GM18511 (cell line): ENCODE results near the gene KLF15.

Experiments
- ATAC-seq: cut with Tn5 transposase; IDR thresholded peaks from one replicate; pipeline ENCODE4 v1.9.1; 2021; ENCODE audit warnings: mild to moderate bottlenecking, moderate library complexity; ENCODE audit not compliant: unreplicated experiment

Gene KLF15

DNA sequence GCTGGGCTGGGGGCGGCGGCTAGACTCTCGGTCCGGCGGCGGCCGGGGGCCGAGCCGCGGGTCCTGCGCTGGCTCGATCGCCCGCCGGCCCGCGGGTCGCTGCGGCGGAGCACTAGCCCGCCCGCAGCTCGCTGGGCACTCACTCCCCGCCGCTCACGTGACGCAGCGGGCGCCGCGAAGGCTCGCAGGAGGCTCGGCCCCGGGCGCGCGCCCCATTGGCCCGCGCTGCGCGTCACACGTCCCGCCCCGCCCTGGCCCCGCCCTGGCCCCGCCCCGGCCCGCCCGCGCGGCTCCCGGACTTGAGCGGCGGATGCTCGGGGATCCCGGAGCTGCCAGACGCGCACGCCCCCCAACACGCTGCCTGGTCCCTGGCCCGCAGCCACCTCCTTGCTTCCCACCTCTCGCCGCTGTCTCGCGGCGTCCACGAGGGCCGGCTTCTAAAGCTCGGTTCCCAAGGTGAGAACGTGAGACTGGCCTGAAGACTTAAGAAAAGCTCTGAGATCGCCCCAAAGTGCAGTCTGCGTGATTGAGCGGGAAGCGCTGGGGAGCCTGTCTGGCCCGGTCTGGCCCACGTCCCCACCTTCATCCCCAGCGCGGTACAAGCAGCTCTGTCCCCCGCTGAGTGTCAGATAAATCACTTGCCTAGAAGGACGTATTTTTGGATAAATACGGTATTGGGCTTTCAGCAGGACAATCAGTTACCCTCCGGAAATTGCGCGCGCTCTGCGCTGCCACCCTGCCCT lies at the start of gene KLF15:
Gene KLF15, minus strand, starts transcription at position 114 of the 743 bp plus-strand sequence. CDS start 4,486 bp downstream, outside the sequence.
- peak; percentile 92 for ATAC-seq

- ATAC-seq, result no peak
Observed at GRCh38 chr3:126406389-126407296, 49.4 kb upstream of the KLF15 start.

DNA sequence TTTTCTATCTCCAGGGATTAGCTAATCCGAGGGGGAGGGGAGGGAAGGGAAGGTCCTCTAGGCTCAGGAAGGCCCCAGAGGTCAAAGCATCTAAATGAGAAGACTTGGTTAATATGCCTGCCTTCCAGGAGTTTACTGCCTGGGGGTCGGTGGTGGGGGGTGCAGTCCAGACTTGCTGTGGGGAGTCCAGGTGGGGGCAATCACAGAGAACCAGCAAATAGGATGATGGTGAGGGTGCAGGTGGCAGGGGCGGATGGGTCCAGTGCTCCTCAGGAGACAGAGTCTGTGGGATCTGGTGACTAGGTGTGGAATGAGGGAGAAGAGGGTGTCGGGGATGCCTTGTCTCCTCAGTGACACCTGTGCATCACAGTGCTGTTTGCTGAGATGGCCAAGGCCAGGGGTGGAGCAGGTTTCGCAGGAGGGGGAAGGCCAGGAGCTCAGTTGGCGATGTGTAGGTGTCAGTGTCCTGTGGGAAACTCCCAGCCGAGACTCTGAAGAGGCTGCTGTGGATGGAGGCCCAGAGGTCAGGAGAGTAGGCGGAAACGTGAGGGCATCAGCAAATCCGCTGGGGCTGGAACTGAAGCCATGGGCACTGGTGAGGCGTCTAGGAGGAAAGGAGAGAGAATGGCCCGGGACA lies 45.6 kb upstream of the KLF15 start:
- ATAC-seq, result no peak

GRCh38 chr3:126402178-126402577 lies 45.0 kb upstream of the KLF15 start:
- no peak for ATAC-seq

GRCh38 chr3:126401611-126402160 lies 44.5 kb upstream of the KLF15 start:
- ATAC-seq, result no peak

- no peak for ATAC-seq
Observed at GRCh38 chr3:126399756-126400155, 42.5 kb upstream of the KLF15 start.

GRCh38 chr3:126399351-126399735 lies 42.1 kb upstream of the KLF15 start:
- peak; percentile 58 for ATAC-seq

- no peak for ATAC-seq
Observed at GRCh38 chr3:126398423-126399350, 41.5 kb upstream of the KLF15 start.

DNA sequence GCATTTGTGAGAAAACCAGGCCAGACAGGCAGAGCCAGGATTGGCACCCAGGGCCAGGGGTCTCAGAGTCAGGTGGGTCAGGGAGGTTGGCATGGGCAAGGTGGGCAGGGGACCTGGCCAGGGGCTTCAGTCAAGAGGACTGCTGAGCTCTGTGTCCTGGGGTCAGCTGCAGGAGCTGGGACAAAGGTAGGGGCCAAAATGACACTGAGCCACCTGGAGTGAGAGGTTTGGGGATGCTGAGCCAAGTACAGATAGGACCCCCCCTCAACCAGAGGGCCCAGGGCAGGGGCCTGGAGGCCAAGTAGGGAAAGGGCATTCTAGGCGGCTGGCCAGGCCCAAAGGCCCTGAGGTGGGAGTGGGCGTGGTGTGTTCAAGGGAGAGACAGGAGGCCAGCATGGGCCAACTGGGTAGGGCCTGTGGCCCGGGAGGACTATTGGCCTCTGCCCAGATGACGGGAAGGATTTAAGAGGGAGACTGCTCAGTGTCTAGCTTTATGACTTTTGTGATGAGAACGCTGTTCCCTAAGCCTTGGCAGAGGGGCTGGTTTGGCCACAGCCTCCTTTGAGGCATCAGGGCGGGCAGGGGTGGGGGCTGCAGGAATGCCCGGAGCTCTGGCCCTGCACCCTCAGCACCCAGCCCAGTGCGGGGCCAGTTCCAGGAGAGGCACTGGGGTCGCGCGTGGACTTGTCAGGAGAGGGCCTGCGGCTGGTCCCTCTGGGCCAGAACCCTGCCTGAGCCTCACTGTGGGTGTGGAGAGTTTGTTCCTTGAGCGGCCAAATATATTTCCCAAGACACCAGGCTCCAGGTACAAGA lies 40.6 kb upstream of the KLF15 start:
- ATAC-seq, result no peak

DNA sequence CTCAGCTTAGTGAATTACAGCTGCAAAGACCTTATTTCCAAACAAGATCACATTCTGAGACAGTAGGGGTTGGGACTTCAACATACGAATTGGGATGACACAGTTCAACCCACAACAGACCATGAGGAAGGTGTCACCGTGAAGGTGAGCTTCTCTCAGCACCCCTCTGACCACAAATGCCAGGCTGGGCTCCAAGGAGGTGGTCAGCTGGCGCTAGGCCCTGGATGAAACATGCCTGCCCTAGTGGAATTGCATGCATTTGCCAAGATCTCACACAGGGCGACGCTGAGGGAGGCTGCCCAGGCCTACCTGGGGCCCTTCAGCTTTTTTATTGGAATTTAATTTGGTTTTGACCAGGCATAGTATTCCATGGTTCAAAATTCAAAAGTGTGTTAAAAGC lies 39.3 kb upstream of the KLF15 start:
- no peak for ATAC-seq

GRCh38 chr3:126395846-126396513 lies 38.8 kb upstream of the KLF15 start:
- no peak for ATAC-seq

DNA sequence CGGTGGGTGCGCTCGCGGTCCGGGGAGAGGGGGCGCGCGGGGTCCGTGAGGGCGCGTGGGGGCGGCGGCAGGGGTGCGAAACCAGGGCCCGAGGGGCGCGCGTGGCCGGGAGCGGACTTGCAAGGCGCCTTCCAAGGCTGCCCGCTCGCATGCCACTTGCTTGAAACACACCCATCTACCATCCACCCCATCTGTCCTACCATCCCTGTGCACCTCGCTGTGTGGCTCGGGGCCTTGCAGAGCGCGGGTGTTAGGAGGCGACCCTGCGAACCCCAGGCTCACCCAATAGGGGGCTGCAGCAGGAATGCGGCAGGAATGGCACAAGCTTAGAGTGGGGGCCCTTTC lies 37.7 kb upstream of the KLF15 start:
- no peak for ATAC-seq

- ATAC-seq, result no peak
Observed at GRCh38 chr3:126394179-126394976, 37.2 kb upstream of the KLF15 start, which contains the start of gene CFAP100. TSS of gene CFAP100 (plus strand) at chr3:126394909. CDS start at chr3:126396001, 1,092 bp downstream.

DNA sequence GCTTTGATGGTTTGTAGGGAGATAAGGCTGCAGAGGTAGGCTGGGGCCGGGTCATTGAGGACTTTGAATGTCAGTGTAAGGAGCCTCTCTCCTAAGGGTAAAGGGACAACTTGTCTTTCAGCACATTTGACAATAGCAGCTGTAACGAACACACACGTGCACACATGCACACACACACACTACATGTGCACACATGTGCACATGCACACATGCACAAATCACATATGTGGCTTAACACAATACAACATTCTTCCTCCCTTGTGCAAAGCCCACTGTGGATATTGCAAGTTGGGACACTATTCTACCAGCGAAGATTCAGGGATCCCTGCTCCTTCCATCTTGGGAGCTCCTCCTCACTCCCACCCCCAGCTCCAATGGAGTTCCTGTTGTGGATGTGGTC lies 36.4 kb upstream of the KLF15 start:
- no peak for ATAC-seq

- ATAC-seq, result no peak
Observed at GRCh38 chr3:126392246-126392645, 35.0 kb upstream of the KLF15 start.

- ATAC-seq, result no peak
Observed at GRCh38 chr3:126391631-126392030, 34.4 kb upstream of the KLF15 start.

- ATAC-seq, result no peak
Observed at GRCh38 chr3:126390751-126391150, 33.5 kb upstream of the KLF15 start.

DNA sequence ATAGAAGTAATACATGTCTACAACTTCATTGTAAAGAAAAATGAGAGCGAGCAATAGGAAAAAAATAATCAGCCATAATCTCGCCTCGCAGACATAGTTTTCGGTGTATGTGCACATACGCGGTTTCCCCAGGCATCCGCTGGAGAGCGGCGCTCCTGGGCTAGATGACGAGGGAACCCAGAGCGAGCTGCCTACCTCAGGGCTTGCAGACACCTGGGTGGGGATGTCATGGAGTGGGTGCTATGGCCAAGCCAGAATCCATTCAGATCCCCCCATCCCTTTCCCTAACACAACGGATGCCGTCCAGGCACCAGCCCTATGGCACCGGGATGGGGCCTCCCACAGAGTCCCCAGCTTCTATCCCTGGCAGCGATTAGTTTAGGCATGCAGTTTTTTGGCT lies 33.0 kb upstream of the KLF15 start:
- ATAC-seq, result no peak
